NCI-H2029 treated with DMSO at 0.1 percent for 48 hours (cell line): ENCODE measurements around the gene OLIG1.

ENCODE experiments used
- DNase-seq: peaks from one replicate; lab custom pipeline; 2025; lab: John Stamatoyannopoulos, UW

OLIG1 gene

DNA sequence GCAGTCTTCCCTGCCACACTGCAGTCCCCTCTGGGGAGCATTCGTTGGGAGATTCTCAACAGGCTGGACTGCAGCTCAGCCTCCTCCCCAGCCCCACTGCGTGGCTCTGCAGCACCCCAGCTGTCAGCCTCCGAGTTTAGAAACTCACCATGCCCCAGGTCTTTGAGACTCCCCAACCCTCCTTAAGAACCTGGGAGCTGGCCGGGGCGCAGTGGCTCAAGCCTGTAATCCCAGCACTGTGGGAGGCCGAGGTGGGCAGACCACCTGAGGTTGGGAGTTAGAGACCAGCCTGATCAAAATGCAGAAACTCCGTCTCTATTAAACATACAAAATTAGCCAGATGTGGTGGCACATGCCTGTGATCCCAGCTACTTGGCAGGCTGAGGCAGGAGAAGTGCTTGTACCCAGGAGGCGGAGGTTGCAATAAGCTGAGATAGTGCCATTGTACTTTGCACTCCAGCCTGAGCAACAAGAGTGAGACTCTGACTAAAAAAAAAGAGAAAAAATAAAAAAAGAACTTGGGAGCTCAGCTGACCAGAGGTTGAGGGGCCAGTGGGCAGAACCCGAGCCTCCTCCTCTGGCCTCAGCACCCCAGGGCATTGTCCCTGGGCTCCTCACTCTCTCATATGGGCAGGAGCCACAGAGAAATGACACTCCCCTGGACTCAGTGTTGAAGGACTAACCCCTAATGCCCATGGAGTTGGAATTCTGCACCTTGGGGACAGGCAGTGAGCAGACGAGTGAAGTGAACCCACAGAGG, 38.6 kb upstream of the OLIG1 start:
- DNase-seq, result no peak

DNA sequence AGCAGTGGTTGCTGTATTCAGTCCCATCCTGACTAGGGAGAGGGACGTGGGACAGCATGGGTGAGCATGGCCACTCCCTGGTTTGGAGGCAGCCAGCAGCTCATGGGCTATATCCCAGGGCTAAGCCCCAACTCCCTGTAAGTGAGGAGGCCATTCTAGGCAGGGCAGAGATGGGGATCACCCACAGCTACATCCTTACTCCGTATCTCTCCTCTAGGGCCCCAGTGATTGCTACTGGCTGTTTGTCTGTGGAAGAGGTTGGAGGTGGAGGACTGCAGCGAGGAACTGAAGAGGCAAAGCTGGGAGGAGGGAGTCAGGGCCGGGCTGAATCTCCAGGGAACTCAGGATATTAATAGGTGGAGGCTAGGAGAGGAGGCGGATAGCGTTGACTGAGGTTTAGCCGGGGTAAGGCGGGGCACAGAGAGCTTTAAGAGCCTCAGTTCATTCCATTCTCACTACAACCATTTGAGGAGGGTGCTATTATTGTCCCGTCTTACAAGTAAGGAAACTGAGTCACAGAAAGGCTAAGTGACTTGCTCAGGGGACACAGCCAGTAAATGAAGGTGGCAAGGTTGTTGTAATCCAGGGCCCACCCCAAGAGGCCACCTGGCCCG, 37.4 kb upstream of the OLIG1 start:
- DNase-seq, result no peak

DNA sequence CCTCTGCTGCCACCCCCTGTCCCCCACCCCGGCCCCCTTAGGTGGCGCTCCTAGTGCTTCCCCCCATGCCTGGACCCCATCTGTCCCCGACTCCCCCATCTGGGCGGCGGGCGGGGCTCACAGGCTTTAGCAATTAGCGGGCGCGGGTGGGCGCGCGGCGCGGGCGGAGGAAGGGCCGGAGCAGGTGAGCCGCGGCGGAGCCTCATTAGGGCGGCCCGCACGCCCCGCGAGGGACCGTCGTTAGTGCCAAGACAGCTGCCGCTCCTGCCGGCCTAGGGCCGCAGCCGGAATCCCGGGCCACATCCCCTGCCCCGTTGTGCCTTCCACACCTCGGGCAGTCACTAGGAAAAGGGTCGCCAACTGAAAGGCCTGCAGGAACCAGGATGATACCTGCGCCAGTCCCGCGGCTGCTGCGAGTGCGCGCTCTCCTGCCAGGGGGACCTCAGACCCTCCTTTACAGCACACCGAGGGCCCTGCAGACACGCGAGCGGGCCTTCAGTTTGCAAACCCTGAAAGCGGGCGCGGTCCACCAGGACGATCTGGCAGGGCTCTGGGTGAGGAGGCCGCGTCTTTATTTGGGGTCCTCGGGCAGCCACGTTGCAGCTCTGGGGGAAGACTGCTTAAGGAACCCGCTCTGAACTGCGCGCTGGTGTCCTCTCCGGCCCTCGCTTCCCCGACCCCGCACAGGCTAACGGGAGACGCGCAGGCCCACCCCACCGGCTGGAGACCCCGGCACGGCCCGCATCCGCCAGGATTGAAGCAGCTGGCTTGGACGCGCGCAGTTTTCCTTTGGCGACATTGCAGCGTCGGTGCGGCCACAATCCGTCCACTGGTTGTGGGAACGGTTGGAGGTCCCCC, 36.6 kb upstream of the OLIG1 start:
- DNase-seq, result no peak

DNA sequence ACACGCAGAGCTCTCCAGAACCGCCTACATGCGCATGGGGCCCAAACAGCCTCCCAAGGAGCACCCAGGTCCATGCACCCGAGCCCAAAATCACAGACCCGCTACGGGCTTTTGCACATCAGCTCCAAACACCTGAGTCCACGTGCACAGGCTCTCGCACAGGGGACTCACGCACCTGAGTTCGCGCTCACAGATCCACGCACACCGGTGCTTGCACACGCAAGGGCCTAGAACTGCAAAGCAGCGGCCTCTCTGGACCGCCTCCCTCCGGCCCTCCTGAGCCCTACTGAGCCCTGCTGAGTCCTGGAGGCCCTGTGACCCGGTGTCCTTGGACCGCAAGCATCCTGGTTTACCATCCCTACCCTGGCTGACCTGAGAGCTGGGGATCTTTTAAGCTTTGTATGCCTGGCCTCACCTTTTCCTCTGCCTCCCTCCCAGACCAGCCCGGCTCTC, 36.0 kb upstream of the OLIG1 start:
- no peak for DNase-seq

DNA sequence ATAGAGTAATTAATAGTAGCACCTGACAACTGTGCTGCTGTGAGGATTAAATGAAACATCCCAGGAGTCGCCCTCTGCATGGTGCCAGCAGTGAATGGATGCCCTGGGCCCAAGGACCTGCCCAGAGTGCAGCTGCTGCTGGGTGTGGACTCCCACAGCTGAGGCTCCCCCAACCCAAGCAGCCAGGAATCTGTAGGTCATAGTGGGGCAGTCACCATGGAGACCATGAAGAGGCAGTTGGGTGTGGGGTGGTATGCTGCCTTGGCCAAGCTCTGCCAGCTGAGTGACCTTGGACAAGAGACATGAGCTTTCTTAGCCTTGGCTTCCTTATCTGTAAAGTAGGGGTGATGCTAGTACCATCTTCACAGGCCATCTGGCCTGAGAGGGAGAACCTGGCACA, 34.8 kb upstream of the OLIG1 start:
- DNase-seq, result no peak

DNA sequence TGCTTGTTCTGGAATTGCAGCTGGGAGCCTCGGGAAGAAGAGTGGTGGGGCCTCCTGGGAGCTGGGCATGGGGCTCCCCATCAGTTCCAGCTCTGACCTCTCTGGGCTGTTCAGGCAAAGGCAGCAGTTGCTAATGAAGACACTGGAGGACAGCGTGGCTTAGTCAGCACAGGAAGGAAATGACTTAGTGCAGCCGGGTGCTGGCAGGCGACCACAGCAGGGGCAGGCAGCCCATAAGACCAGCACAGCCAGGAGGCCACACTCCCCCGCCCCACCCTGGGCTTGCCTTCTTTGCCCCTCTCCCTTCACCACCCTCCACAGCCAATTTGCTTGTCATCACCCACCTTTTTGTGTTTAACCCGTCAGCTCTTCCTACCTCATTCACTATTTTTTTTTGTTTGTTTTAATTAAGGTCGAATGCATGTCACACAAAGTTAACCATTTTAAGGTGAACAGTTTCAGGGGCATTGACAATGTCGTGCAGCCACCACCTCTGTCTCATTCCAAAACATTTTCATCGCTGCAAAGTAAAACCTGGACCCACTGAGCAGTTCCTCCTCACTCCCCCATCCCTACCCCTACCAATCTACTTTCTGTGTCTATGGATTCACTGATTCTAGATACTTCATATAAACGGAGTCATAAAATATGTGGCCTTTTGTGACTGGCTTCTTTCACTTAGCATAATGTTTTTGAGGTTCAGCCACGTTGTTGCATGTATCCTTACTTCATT, 33.3 kb upstream of the OLIG1 start:
- no peak for DNase-seq

DNA sequence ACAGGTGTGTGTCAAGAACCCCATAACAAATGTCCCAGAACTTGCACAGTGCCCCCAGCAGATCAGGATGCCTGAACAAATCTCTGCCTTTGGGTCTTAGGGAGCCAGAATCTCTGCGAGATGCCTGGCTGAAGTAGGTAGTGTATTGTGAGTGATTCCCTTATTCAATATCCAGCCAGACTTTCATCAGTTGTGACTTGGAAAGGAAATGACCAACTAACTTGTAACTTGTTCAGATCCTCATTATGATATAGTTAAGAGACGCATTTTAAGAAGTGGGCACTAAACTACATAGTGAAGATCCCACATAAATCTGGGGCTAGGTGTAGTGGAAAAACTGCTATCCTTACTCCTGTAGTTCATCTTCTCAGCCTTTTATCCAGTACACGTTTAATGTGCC, 32.4 kb upstream of the OLIG1 start:
- DNase-seq, result no peak

DNA sequence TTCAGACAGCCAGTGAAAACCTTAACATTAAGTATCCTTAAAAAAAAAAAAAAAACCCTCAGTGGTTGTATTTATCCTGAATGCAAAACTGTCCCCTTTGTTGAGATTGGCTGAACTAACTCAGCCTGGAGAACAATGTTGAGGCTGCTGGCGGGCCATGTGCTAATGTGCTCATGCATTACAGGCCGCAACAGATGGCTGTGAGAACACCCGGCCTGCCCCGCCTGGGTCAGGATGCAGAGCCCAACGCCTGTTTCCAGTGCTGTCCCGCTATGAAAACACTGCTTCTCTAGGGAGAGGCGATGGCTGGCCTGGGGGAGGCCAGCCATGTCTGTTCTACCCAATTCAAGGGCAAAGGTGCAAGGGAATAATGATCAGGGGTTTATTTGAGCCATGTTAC, 30.4 kb upstream of the OLIG1 start:
- DNase-seq, result no peak

DNA sequence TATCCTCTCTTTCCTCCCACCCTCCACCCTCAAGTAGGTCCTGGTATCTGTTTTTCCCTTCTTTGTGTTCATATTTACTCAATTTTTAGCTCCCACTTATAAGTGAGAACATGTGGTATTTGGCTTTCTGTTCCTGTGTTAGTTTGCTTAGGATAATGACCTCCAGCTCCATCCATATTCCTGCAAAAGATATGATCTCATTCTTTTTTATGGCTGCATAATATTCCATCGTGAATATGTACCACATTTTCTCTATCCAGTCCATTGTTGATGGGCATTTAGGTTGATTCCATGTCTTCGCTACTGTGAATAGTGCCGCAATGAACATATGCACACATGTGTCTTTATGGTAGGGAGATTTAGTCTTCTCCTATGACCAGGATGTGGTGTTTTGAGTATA, 29.7 kb upstream of the OLIG1 start:
- DNase-seq, result no peak

DNA sequence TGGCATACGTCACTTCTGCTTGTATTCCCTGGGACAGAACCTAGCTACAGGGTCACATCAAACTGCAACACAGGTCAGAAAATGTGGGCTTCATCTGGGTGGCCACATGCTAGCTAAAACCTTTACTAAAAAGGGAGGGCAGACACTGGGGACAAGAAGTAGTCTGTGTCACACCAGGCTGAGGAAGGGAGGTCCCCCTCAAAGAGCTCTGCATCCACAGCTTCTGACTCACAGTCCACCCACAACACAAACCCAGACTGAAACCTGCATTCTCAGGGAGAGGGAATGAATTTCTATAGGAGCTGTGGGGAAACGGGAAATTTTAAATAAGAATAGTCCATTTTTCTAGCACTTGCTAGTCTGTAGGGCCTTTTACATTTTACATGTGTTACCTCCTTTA, 28.0 kb upstream of the OLIG1 start:
- DNase-seq, result no peak

DNA sequence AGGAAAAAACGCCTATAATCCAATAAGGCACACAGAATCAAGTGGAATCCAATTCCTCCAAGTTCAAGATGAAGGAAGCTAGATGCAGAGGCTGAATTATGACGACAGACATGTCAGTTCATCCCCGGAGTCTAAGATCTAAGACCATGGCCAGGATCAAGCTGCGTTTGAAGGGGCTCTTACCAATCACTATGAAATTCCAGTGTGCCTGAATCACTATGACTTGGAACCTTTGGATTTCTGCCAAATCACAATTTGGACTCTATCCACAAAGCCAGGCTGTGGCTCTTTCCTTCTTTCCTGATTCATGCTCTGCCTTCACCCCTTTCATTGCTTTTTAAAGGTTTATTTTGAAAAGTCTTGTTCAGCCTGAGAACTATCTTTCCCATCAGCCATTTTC, 27.1 kb upstream of the OLIG1 start:
- no peak for DNase-seq

DNA sequence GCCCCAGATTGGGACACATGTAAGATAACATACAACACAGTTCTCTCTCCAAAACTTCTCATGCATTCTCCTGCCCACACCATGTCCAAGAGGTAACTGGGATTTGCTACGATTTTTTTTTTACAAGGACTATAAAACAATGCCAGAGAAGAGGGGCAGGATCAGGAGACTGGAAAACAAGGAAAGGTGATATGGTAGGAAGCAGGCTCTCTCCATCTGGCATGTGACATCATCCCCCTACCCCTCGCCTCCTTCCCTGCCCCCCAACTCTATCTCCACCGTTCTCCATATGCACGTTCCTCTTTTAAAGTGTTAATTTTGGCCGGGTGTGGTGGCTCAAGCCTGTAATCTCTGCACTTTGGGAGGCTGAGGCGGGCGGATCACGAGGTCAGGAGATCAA, 23.5 kb upstream of the OLIG1 start:
- DNase-seq, result no peak

DNA sequence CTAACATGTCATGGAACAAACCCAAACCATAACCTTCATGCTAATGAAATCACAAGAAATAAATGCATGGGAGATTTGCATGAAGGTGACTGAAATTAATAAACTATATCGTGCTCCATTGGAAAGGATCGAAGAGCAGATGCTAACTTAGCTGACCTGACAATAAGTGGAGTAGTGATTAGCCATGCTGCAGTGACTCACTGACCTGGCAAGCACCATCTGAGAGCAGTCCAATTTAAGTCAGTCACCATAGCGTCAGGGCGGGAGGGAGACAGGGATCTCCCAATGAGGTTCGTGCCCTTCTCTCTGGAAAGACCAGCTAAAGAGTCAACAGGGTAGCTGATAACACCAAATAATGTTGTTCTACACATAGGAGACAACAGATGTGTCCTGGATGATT, 22.7 kb upstream of the OLIG1 start:
- no peak for DNase-seq

DNA sequence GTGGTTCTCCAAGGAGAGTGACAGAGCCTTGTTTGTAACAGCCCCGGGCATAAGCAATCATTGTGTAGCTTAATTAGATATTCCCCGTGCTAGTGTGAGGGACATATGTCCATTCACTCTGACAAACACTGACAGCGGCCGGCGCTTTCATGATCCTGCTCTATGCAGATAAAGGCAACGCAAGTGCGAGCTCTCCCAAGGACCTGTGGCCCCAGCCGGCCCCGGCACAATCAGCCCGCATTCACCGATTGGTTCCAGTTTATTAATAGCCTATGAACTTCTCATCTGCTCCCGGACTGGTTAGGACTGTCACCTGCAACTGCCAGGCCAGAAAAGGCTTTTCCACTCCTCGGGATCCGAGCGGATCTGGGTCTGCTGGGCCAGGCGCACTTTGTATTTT, 18.0 kb upstream of the OLIG1 start:
- DNase-seq, result no peak

DNA sequence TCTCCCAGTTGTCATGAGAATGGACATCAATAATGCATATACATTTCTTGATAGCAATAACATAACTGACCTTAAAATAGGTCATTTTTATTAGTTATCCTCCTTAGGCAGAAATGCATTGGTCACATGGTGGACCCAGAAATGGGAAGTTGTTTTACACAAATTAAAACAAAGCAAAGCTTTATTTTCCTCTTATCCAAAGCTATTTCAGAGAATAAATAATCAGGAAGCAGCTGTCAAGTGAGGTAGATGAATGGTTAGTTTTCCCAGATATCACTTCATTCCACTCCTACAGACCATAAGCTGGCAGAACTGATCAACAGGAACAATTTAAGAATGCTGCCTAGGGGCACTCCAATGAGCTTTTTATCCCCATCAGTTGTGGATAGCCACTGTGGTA, 16.0 kb upstream of the OLIG1 start:
- no peak for DNase-seq

DNA sequence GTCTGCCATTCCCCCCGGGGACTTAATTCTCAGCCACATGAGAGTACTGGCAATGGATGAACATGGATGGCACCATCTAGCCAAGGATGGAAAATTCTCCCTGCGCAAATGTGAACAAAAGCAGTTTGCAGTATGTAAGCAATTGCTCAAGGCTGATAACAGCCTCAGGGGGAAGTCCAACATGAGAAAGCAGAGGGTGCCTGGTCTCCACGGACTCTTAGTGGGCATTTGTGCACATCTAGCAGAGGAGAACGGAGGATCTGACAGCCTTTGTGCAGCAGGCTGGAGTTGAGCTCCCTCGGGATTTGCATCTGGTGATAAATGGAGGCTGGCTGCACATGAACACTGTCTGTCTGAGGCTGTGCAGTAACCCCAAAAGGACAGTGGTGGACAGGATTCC, 13.9 kb upstream of the OLIG1 start:
- no peak for DNase-seq

DNA sequence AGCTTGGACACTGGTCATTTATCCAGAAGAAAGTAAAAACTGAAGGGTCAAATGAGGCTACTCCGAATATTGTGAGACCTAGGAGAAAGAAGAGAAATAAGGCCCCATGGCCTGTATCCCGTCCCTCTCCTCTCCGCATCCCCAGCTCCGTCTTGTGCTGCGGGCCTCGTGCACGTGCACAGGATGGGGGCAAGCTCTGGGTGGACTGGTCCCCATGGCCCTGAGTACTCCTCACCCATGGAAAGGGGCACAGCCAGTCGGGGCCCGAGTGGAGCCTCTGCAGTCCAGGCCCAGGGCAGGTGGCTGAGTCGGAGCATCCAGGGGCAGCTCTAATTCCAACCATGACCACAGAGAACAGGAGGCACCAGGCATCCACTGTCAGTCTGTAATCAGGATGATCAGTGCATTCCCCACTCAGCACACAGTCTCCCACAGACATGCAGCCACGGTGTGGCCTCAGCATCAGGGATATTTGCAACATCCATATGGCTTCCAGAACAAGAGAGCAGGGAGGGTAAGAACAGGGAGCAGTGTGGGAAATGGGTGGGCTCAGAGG, 12.5 kb upstream of the OLIG1 start:
- DNase-seq, result no peak

DNA sequence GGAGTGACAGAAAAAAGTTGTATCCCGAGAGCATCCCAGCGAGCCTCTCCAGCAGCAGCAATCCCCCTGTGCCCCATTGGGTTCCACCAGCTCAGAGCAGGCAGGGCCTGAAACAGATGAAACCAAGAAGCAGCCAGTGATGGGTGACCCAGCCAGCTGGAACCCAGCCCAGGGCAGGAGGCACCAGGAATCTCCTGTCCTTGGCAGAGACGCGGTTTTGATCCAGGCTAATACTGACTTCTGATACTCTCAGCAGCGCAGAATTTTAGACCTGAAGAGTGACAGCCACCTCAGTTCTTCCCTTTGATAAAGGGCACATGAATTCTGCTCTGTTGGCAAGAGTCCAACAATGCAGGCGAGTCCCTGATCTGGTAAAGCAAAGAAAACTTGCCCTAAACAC, 11.4 kb upstream of the OLIG1 start:
- peak; percentile 19 for DNase-seq

DNA sequence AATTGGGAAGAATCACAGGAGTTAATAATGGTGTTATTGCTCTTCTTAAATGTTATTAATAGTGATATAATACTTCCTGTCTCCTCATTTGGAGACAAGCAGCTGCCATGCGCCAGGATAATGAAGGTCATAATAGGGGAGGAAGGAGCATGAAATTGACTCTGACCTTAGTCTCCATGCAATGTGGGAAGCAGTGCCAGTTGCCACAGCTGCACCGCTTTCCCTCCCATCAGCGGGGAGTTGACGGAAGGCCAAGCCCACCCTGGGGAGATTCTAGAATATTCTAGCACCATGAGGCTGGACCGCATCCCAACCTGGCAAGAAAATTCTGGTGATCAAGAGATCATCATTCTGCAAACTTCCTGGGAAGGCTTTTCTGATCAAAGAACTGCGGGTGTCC, 11.0 kb upstream of the OLIG1 start:
- no peak for DNase-seq

DNA sequence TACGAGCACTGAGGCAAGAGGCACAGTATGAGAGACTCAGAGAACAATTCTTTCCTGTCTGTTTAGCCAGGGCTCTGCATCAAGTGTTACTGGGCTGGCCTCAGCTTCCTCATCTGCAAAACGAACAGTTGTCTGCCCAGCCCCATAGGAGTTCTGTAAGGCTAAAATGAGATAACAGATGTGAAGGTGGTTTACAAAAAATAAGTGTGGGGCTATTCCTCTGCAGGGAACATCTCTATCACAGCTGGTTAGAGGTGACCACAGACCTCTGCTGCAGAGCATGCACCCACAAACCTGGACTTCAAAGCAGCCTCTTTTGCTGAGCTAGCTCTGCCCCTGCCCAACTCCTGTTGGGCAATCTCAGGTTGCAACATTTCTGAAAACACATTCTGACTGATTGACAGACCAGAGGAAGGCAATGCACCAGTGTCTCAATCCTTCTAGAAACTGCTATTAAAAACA, 10.5 kb upstream of the OLIG1 start:
- DNase-seq, result no peak

DNA sequence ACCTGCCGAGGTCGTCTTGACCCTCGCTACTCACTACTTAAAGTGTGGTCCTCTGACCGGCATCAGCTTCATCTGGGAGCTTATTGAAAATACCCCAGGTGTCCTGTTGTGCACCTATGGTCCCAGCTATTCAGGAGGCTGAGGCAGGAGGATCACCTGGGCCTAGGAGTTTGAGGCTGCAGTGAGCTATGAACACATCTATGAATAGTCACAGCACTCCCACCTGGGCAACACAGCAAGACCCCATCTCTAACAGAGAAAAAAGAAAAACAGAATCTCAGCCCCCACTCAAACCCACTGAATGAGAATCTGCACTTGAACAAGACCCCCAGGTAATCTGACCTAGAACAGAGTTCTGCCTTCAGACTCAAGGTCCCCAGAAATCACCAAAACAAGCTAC, 8.7 kb upstream of the OLIG1 start:
- DNase-seq, result no peak

DNA sequence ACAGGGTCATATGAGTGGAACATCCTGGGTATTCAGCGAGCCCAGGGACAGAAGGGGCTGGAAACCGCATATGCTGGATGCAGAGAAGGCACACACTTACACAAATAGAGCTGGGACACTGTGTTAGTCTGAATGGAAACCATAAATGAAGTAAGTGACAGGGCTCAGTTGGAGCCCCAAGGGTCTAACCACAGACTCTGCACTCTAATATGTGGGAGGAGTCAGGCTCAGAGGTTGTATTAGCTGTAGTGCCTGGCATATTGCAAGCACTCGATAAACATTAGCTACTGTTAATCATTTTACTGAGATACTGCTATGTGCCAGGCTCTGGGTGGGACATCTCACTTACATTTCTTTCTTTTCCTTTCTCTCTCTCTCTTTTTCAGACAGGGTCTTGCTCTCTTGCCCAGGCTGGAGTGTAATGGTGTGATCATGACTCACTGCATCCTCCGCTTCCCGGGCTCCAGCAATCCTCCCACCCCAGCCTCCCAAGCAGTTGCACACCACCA, 6.5 kb upstream of the OLIG1 start:
- no peak for DNase-seq
